GM18519 (cell line): ENCODE results near the gene KDM2B.

Experiments used
- ATAC-seq: cut with Tn5 transposase; IDR thresholded peaks from one replicate; pipeline ENCODE4 v1.9.1; 2021; ENCODE audit warnings: mild to moderate bottlenecking, moderate library complexity; ENCODE audit not compliant: unreplicated experiment, low FRiP score

KDM2B gene

DNA sequence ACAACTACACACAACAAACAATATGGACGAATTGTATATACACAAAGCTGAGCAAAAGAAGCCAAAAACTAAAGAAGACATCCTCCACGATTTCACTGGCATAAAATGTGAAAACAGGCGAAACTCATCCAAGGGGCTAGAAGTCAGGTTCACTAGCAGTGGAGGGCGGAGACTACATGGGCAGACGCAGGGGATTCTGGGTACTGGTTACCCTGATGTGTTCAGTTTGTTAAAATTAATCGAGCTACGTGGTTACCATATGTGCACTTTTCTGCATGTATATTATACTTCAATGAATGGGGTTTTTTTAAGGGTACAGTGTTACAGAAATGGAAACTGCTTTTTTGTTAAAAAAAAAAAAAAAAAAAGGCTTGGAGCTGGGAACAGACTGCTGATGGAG, 12.3 kb downstream of the KDM2B start:
- no peak for ATAC-seq

DNA sequence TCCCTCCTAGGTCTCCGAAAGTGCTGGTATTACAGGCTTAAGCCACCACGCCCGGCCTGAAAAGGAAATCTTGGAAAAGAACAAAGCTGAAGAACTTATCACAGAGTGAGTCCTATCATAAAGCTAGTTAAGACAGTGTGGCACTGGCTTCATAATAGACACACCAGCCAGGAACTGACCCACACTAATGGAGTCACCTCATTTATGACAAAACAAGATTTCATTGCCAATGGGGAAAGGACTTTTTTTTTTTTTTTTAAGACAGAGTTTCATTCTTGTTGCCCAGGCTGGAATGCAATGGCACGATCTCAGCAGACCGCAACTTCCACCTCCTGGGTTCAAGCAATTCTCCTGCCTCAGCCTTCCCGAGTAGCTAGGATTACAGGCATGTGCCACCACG, 15.7 kb downstream of the KDM2B start:
- ATAC-seq = no peak

DNA sequence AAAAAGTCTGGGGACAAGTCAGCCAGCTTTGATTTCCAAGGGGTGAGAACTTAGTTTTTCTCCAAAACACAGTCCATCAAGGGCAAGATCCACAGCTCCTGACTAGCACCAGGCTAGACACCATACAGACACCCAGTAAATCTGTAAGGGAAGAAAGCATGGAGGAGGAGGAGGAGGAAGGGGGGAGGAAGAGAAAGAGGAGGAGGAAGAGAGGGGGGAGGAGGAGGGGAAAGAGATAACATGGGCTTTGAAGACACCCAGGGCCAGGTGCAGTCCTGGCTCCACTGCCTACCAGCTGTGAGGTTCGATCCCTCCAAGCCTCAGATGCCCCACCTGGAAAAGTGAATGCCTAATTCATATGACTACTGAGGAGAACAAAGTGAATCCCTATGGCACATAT, 18.3 kb downstream of the KDM2B start:
- no peak for ATAC-seq

DNA sequence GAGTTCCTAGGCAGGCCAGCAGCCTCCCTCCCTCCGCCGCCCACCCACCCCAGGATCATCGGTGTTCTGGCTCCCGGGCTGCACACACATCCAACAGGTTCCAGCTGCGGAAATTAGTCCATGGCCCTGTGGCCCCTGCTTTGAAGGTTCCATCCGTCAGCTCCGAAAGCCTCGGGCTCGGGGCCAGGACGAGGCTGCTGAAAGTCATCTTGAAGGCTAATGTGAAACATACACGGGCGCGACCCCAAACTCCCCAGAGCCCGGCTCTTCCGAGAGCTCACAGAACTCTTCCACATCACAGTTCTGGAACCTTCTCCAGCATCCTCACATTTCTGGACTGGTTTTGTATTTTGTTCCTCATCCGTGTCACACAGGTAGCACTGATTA, 19.8 kb downstream of the KDM2B start:
- no peak for ATAC-seq

DNA sequence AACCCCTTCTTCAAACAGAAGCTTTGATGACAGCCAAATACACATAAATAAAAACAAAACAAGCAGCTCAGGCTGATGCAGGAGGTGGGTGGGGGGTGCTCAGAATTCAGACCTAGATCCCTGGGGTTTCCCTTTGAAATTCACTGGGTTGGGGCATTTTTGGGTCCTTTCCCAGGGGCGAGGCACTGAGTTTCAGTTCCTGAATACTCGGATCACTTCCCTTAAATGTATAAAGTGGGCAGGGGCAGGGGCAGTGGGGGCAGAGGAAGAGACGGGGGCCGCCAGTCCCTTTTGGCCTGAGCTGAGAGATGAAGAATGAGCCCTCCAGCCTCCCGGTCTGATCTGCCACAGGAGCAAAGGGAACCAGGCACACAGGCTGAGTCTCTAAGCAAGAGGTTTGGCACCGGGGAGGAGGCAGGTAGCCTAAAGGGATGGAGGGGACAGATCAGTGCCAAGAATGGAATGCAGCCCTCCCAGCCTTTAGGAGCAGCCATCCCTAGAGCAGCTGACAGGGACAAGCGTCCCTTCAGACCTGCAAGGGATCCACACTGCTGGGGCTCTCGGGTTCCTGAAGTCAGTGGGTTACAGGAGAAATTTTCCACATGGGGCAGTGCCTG, 20.3 kb downstream of the KDM2B start:
- no peak for ATAC-seq

DNA sequence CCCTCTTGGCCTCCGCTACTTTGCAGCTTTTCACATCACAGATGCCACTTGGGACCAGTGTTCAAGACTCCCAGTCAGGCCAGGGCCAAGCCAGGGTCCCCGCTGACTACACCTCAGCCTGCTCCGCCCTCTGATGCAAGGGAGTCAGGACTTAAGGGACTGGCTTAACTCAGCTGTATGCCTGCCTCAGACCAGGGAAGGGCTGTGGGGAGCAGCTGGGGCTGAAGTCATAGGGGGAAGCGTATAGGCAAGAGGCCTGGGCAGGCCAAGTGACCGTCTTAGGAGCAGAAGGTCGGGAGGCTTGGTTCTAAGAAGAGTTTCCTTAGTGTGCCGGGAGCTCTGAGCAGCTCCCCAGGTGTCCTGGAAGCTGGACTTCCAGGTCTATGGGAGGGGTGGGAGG, 21.9 kb downstream of the KDM2B start:
- no peak for ATAC-seq

DNA sequence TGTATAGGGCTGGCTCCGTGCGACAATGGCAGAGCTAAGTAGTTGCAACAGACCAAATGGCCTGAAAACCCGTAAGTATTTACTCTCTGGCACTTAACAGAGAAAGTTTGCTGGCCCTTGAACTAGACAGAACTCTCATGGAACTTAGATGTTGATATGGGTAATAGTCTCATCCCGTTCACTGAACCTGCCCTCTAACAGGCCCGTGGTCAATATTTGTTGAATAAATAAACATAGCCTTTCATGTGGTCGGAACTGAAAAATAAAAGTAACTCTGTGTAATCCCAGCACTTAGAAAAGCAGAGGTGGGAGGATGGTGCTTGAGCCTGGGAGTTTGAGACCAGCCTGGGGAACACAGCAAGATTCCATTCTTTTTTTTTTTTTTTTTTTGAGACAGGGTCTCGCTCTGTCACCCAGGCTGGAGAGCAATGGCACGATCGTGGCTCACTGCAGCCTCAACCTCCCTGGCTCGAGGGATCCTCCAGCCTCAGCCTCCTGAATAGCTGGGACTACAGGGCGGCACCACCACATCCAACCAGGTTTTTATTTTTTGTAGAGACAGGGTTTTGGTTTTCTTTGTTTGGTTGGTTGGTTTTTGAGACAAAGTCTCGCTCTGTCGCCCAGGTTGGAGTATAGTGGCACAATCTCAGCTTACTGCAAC, 29.7 kb downstream of the KDM2B start:
- ATAC-seq = no peak

DNA sequence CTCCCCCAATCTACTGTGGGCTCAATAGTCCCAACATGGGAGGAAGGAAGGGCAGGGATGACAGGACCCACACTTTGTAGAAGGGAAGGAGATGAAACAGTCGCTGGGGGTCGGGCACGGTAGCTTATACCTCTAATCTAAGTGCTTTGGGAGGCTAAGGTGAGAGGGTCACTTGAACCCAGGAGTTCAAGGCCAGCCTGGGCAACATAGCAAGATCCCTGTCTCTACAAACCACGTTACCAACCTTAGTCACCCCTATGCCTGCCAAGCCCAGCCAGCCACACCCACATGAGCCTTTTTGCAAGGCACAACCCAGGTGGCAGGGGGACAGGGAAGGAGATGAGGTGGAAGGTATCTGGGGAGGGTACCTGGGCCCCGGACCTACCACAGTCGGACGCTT, 31.7 kb downstream of the KDM2B start:
- ATAC-seq = no peak

DNA sequence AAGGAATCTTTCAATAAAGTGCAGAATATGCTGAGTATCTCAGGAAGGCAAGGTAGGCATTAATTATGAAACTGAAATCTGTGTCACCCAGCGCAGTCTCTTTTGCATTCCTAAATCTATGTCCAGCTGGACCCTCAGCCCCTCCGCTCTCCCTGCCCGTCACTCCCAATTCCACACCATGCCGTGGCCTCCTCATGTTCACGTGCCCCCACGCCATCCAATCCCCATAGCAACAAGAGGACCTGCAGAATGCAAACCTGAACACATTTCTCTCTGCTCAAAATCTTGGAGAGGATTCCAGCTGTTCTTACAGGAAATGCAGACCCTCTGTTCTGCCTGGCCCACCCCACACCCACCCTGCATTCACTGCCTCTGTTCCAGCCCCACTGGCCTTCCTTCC, 35.3 kb downstream of the KDM2B start:
- ATAC-seq = no peak

DNA sequence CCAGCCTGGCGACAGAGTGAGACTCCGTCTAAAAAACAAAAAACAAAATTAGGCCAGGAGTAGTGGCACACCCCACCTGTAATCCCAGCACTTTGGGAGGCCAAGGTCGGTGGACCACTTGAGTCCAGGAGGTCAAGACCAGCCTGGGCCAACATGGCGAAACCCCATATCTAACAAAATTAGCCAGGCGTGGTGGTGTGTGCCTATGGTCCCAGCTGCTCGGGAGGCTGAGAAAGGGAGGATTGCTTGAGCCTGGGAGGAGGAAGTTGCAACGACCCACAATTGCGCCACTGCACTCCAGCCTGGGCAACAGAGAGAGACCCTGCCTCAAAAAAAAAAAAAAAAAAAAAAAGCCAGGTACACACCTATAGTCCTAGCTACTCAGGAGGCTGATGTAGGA, 37.0 kb downstream of the KDM2B start:
- no peak for ATAC-seq

DNA sequence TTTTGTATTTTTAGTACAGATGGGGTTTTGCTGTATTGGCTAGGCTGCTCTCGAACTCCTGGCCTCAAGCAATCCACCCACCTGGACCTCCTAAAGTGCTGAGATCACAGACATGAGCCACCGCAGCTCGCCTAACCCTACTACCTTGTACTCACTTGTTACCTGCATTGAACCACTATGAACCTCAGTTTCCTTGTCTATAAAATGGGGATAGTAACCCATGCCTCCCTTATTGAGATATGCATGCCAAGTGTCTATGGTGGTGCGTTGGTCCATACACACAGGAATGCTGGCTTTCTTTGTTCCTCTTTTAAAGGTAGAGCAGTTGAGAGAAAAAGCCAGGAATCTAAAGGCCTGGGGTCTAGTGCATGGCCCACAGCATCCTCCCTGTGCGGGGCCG, 40.9 kb downstream of the KDM2B start:
- no peak for ATAC-seq

DNA sequence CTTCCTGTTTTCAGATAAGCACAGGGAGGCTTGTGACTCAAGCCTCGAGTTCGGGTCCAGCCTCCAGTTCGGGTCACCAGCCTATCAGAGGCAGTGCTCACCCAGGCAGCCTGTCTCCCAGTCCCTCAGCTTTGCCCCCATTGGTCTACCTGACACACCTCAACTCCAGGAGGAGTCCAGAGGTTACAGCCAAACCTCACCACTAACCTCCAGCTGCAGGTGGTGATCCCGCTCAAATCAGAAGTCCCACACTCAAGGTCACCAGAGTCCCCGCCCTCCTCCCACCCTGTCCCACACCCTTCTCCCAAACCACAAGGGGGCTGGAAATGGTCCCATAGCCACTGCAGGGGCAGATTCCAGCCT, 42.1 kb downstream of the KDM2B start:
- ATAC-seq = no peak

DNA sequence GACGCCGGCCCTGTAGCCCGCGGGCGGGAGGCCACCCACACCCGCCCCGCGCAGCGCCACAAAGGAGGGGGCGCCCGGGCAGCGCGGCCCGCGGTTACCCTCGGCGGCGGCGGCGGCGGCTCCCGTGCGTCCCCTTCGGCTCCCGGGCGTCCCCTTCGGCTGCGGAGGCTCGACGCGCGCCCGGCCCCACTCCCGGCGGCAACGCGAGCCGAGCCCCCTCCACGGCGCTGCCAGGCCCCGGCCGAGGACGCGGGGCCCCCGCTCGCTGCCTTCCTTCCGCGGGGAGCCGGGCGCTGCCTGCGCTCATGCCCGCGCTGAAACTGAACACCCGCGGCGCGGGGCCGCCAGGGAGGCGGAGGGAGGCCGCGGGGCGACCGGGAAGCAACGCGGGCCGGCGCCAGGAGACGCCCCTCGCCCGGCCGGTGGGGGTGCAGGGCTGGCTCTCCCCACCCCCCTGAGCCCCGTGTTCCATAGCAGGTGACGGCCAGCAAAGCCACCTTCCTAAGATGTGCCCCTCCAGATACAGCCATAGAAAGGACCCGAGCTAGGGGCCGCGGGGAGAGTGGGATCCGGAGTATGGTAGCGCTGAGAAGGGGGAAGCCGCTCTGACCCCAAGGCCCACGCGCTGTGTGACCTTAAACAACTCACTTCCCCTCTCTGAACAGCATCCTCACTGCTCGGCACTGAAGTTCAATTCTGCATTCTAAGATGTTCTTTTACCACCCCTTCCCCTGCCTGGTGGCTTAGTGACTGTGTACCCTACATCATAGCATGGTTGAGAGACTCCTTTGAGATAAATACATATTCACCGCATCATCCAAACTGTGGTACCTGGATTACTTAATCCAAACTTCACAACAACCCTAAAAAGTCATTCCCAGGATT, 42.8 kb downstream of the KDM2B start:
- ATAC-seq = no peak

DNA sequence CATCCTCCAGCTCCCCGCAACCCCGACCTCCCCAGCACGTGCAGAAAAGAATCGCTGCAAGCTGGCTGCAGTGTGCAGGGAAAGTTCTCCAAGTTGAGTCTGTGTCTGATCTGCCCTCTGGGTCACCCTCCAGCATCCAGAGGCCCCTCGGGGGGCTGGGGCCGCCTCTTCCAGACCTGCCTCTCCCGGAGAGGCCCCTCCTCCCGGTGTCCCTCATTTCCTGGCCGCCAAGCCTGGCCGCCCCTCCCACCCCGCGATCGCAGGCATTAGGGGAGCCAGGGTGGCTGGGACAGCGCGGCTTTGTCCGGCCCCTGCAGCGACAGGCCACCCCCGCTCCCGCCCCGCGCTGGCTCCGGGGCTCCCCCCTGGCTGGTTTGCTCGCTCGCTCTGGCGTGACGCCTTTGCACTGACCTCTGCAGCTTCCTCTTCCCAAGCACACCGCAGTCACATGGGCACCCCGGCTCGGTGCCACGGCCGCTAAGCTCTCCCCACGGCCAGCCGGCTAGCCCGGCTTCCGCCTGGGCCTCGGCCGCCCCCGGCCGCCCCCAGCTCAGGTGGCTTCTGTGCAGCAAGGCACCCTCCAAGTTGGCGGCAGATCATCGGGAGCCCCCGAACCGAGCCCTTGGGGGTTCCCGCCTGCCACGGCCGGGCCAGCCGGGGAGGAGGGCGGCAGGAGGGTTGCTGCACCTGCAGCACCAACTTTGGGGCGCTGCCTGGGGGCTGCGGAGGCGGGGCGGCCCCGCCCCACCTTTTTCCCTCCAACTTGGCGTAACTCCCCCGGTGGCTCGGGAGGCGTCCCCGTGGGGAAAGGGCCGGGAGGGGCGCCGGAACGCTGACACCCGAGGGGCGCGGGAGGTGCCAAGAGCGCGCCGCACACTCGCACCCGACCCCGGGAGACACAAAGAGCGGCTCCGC, 43.7 kb downstream of the KDM2B start:
- peak; percentile 47 for ATAC-seq

DNA sequence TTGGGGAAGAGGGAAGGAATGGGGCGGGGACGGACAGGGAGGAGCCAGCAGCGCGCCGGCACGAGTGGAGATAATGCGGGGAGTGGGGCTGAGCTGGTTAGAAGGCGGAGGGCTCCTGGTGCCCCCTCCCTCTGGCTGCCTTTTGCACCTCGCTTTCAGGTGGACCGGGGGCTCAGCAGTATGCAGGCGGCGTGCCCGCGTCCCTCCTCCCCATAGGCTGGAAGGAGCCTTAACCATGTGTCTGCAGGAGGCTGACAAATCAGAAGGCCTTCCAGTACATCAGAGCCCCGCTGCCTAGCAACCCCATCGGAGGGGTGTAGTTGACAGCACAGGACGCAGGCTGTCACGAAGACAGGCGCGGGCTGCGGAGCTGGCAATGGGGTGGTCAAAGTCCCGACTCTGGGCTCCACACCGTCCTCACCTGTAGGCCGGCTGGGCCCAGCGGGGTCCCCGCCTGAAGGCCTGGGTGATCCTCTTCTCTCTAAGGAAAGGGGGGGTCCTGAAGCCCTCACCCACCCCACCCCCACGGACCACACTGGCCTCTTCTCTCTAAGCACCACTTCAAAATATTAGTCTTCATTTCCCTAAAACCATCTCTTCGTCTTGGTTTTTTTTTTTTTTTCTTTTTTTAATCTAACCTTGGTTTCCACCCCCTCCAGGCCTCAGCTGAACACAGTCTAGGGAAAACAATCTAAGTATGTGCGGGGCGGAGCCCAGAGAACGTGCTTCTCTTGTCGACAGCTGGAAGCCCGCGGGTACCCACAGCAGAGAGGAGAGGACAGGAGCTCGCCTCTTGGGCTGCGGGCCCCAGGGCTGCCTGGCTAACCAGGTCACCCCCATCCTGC, 44.5 kb downstream of the KDM2B start:
- peak; percentile 13 for ATAC-seq

DNA sequence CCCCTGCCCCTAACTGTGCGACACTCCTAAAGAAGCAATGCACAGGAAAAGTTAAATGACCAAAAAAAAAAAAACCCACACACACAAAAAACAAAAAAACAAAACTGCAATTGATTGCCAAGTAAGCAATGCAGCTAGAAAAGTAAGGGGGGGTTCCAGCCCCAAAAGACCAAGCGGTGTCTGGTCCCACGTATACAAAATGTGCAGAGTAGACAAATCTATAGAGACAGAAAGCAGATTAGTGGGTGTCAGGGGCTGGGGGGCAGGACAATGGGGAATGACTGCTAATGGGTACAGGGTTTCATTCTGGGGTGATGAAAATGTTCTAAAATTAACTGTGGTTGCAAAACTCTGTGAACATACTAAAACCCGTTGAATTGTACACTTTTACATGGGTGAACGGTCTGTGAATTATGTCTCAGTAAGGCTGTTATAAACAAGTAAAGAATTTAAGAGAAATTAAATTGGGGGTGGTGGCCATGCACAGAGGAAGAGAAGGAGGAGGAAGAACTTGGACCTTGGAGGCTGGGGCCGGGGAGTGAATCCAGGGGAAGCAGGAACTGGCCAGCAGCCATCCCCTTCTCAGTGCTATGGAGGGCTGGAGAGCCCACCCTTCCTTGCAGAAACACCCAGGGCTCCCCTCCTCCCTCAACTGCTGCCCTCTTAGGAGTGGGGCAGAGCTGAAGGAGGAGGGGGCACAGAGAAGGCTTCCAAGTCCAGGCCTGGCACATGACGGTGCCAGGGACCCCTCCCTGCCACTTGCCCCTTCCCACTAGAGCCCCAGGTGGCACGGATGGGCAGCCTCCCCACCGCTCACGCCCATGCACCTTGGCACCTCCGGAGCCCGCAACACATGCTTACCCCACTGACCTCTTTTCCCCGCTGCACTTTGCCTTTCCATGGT, 45.4 kb downstream of the KDM2B start:
- ATAC-seq = no peak

DNA sequence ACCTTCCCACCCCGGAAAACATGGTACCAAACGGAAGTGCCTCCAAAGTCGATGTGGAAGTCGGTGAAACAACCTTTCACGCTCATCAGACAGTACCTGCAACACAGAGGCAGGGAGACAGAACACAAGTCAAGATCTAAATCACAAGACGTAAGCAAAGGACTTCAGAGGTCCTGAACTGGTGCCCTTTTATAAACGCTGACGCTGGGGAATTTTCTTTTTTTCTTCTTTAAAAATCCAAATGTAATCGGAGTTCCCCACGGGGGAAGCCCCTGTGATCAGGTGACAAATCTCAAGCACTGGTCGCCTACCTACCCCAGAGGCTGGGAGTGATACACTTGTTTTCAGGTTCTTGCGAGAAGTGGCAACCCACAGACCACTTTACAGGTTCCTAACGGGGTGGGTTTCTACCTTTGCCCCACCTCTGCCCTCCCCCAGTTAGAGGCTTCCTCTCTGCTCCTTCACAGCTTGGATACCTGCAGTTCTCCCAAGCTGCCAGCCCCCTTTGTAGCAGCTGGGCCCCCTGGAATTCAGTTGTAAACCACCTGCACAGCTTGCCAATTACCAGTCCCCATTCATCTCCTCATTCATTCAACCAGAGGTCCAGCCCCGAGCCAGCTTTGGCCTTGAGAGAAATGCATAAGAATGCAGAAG, 46.2 kb downstream of the KDM2B start:
- no peak for ATAC-seq

DNA sequence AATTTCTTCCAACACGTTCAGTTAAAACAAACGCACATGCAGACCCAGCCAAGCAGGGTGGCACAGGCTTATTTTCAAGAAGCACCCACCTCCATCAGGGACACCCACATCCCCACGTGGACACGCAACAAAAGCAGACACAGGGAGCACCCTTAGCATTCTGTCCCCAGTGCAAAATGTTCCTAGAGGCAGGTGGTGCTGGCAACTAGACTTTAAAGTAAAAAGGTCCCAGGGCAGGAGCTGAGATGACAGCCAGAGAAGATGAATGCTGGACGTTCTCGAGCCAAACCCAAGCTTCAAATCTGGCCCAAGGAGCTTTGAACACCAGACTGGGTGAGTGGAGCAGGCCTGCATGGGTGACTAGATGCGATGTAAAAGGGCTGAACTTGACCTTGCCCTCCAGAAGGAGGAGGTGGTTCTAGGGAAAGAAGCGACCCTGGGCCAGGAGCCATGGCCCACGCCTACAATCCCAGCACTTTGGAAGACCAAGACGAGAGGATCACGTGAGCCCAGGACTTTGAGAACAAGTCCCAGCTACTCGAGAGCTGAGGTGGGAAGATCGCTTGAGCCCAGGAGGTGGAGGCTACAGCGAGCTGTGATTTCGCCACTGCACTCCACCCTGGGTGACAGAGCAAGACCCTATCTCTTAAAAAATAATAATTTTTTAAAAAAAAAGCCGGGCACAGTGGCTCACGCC, 47.3 kb downstream of the KDM2B start:
- no peak for ATAC-seq
